NOMO-1 treated with dmso at 0.1 percent for 144 hours (cell line): ENCODE measurements around the gene SMPD3.

Experiments
- DNase-seq: peaks from one replicate; lab custom pipeline; 2025; ENCODE audit not compliant: unreplicated experiment; lab: John Stamatoyannopoulos, UW

The SMPD3 gene

GRCh38 chr16:68343137-68343536 is 105.2 kb downstream of the SMPD3 start:
- no peak for DNase-seq

DNA sequence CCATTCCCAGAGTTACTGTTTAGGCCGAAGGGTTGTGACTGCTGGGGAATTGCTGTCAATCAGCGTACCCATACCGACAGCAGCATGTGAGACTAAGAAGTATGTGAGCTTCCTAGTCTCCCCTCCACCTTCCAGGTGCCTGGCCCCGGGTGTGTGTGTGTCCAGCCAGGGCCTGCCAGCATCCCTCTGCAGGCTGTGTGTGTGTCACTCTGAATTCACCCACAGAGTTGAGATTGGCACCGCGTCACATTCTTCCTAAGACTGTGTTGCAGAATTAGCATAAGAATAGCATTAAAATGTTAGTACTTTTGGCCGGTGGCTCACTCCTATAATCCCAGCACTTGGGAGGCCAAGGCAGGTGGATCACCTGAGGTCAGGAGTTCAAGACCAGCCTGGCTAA is 105.7 kb downstream of the SMPD3 start:
- DNase-seq: no peak

- DNase-seq: no peak
Measured at GRCh38 chr16:68339214-68339613, 109.1 kb downstream of the SMPD3 start.

DNA sequence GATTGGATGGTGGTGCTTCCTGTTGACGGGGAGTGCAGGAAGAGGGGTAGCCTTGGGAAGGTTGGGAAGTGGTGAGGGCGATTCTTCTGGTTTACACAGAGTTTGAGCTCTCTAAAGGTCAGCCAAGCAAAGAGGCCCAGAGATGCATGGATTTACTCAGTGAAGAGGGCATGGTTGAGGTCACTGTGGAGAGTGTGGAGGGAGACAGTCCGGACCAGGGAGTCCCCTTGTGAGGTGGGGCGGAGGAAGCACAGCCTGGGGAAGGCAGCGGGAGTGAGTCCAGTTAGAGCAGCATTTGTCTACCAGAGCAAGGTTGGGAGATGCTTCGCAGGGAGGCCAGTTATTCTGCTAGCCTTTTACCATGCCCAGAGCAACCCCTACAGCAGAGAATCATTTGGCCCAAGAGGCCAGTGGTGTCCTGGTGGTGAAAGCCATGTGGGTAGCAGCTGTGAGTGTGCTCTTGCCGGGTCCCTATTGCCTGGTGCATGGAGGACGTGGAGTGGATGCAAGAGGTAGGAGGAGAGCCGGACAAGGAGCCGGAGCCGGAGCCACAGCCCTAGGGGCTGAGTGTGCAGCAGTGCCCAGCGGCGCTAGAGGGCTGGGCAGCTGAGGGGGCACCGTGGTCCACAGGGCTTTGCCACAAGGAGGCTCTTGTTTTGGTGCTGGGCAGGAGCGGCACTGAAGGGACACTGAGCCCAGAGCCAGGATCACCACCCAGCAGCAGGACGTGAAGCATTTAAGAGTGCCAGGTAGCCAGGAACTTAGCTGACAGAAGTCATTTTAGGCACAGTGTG is 109.8 kb downstream of the SMPD3 start:
- DNase-seq: no peak

- DNase-seq: no peak
Measured at GRCh38 chr16:68335175-68335574, 113.1 kb downstream of the SMPD3 start.

- DNase-seq: peak; percentile 79
Measured at GRCh38 chr16:68332411-68333121, 115.7 kb downstream of the SMPD3 start.

DNA sequence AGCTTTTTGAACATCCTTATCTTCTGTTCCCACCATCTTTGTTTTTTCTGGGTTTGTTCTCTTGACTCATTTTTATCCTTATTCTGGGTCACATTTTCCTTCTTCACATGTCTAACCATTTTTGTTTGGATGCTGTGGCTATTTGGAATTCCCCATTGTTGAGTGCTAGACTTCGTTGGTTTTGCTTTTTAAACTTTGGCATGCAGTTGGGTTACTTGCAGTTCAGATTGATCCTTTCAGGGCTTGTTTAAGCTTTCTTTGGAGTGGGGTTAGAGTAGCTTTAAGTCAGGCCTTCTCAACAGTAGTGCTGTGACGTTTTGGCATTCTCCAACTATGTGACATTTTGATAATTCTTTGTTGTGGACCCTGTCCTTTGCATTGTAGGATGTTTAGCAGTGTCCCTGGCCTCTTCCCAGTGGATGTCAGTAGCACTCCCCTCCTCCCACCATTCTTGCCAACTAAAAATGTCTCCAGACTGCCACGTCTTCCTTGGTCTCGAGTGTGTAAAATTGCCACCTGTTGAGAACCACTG is 116.4 kb downstream of the SMPD3 start:
- DNase-seq: no peak

- no peak for DNase-seq
Measured at GRCh38 chr16:68328860-68329390, 119.4 kb downstream of the SMPD3 start.

- DNase-seq: peak; percentile 73
Measured at GRCh38 chr16:68328151-68328859, 120.0 kb downstream of the SMPD3 start.

- no peak for DNase-seq
Measured at GRCh38 chr16:68324780-68325357, 123.4 kb downstream of the SMPD3 start.

DNA sequence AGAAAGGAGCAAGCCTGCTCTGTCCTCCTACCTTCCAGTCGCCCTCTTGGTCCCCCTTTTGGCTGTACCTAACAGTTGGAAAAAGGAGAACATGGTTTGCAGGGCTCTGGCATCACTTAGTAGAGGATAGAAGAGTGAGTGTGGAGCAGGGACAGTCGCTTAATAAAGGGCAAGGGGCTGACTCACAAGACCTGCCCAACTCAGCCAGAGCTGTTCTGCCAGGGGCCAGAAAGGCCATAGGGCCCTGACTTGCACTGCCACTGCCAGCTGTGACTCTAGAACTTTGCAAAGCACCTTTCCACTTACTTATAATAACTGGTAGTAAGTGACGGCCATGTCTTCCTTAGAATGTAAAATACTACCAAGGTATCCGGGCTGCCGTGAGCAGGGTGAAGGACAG is 124.0 kb downstream of the SMPD3 start:
- DNase-seq: no peak

GRCh38 chr16:68319185-68319908 is 129.0 kb downstream of the SMPD3 start:
- no peak for DNase-seq

- no peak for DNase-seq
Measured at GRCh38 chr16:68313116-68313515, 135.2 kb downstream of the SMPD3 start.

- peak; percentile 90 for DNase-seq
Measured at GRCh38 chr16:68310774-68311511, 137.4 kb downstream of the SMPD3 start, which contains the start of the genes PRMT7 and SLC7A6OS. Gene PRMT7 (plus strand): TSS chr16:68311019. CDS start chr16:68315980, 4,961 bp downstream. Gene SLC7A6OS (minus strand): TSS chr16:68310946. CDS start chr16:68310926, 20 bp downstream.

DNA sequence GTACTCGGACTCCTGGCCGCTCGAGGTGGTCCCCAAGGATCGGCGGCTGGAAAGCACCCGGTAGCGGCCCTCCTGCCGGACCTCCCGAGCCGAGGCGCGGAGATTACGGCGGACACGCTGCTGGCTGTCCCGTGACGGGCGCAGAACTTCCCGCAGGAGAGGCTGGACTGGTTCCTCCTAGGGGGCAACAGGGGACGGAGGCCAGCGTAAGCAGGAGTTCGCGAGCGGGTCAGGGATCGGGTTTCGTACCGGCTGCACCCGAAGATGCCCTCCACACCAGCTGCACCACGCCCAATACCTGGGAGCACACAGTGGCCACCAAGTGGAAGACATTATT is 137.9 kb downstream of the SMPD3 start:
- DNase-seq: no peak

DNA sequence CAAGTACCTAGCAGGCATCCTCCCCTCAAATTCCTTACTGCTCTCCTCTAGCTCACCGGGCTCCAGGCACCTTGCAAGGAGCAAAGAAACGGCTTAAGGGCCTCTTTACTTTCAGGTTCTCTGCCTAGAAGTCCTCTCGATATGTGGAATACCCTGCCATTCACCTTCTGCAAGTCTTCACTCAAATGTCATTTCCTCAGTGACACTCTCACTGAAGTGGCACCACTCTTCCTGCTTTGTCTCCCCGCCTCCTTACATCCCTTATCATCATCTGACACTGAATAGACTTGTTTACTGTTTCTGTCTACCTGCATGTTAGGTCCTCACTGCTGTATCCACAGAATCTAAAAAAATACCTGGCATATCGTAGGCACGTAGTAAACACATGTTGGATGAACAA is 138.5 kb downstream of the SMPD3 start:
- DNase-seq: no peak
